ENCODE results near the gene SLC6A4.
"Not testable (repeated sequence)": the region's sequence is repeated elsewhere in the genome, so short reads cannot be mapped to it uniquely, and the experiment has no call there.

Gene SLC6A4

DNA sequence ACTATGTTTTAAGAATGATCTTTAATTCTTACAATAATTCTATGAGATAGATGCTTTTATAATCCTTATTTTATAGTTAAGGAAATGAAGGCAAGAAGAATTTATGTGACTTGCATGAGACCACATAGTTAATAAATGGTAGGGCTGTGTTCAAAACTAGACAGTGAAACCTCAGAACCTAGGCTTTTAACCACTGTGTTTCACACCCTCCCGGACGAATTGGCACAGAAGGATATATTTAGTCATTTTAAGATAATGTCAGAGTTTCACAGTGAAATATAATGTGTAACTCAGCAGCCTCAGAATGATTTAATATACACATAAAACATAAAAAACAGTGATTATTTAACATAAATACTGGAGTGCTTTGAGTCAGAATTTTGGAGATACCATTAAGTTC, 61.8 kb downstream of the SLC6A4 start:
- DNase-seq (ENCODE audit: low spot score) (no peak), FAIRE-seq (no peak)

DNA sequence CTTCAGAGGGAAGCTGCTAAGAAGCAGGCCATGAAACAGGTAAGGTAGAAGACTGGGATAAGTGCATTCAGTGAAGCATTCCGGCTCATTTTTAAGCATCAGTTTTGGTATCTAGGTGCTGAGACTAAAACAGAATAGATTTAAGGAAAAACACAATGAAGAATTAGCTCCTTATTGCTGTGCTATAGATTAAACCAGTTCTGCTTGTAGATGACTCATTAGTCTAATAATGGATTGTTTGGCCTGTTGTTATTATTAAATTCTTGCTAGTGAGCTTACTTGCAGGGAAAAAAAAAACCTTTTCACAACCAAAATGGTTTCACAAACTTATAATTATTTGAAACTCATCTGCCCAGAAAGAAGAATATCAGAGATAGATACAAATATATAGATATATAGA, 62.9 kb downstream of the SLC6A4 start:
- FAIRE-seq: no peak
- DNase-seq (ENCODE audit: low spot score): no peak

DNA sequence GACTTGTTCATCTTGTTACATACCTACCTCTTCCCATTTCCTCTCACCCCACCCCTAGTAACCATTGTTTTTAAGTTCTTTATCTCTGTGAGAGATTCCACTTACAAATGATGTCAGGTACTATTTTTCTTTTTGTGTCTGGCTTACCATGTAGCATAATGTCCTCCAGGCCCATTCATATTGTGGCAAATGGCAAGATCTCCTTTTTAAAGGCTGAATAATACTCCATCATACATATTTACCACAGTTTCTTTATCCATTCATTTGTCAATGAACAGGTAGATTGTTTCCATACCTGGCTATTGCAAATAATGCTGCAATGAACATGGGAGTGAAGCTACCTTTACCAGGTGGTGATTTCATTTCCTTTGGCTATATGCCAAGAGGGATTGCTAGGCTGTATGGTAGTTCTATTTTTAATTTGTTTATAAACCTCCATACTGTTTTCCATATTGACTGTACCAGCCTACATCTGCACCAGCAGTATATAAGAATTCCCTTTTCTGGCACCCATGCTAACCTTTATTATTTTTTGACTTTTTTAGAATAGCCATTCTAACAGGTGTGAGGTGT, 65.0 kb downstream of the SLC6A4 start:
- DNase-seq (ENCODE audit: low spot score) (no peak), FAIRE-seq (no peak)

DNA sequence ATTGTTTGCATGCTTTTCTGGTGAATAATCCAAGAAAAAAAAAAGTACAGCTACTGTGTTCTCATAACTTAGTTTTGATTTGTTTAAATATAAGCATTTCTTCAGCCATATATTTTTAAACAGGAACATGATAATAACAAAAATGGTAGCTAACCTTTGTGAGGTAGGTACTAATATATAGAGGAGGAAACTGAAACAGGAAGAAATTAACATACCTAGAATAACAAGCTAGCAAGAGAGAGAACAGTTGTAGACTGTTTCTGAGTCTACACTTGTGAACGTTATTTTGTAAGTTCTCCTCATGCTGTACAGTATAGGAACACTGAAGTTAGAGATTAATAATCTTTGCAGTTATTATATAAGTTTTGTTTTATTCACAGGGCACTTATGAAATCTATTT, 69.5 kb downstream of the SLC6A4 start:
- no peak for FAIRE-seq
- DNase-seq (ENCODE audit: low spot score): no peak

DNA sequence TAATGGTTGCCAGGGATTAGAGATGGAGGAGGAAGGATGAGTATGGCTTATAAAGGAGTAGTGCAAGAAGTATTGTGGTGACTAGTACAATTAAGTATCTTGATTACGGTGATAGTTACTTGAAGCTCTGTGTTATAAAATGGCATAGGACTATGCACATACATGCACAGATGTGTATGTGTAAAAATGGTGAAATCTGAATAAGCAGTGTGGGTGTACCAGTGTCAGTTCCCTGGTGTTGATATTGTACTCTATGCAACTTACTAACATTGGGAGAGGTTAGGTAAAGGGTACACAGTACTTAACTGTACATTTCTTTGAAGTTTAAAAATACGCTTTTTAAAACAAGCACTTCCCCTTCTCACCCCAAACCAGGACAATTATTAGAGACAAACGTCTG, 70.3 kb downstream of the SLC6A4 start:
- DNase-seq (ENCODE audit: low spot score) (no peak), FAIRE-seq (no peak)

DNA sequence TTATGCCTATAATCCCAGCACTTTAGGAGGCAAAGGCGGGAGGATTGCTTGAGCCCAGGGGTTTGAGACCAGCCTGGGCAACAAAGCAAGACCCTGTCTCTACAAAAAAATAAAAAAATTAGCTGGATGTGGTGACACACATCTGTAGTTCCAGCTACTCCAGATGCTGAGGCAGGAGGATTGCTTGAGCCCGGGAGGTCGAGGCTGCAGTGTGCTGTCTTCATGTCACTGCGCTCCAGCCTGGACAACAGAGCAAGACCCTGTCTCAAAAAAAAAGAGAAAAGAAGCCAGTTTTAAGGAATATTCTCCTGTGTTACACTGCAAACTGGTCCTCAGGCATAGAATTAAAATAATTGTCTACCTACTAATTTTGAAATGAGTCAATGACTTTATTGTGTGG, 71.0 kb downstream of the SLC6A4 start:
- no peak for DNase-seq (ENCODE audit: low spot score)
- FAIRE-seq: no peak

DNA sequence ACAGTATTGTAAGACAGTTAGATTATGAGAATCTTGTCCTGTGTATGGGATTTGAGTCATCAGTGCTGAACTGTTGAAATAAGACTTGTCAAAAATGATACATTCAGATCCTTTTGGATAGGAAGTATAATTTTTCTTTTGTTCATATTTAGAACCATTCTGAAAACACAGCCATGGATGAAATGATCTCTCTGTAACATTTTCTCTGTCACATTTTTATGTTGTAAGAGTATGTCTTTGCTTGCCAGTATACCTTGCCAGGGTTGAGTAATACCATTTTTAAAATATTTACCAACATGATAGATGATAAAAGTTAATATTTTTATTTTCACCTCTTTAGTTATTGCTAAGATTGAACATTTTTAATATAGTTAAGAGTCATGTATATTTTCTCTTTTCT, 73.9 kb downstream of the SLC6A4 start:
- DNase-seq (ENCODE audit: low spot score): no peak

DNA sequence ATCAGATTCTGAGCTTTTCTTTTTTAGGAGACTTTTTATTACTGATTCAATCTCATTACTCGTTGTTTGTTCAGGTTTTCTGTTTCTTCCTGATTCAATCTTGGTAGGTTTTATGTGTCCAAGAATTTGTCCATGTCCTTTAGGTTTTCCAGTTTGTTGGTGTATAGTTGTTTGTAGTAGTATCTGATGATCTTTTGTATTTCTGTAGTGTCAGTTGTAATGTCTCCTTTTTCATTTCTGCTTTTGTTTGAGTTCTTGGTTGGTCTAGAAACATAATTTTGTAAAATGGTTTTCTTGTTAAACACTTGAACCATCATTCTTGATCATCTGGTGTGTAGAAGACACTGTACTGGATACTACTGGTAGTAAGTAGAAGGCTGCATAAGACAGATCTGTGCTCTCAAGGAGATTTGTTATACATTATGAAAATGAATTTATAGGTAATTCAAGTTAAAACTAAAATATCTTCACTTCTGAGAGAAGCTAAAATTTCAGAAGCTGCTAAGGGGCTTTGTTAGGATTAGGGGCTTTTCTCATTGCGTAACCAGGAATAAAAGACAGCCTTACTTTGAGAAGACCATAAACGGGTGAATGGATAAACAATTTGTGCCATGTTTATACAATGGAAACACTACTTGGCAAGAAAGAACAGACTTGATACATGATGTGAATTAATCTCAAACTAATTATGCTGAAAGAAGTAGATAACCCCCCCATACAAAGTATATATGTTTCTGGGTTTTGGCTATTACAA, 74.9 kb downstream of the SLC6A4 start:
- no peak for FAIRE-seq
- DNase-seq (ENCODE audit: low spot score): no peak

More for the DNA sequence above, 73.9 kb downstream of the SLC6A4 start:
- no peak for FAIRE-seq

DNA sequence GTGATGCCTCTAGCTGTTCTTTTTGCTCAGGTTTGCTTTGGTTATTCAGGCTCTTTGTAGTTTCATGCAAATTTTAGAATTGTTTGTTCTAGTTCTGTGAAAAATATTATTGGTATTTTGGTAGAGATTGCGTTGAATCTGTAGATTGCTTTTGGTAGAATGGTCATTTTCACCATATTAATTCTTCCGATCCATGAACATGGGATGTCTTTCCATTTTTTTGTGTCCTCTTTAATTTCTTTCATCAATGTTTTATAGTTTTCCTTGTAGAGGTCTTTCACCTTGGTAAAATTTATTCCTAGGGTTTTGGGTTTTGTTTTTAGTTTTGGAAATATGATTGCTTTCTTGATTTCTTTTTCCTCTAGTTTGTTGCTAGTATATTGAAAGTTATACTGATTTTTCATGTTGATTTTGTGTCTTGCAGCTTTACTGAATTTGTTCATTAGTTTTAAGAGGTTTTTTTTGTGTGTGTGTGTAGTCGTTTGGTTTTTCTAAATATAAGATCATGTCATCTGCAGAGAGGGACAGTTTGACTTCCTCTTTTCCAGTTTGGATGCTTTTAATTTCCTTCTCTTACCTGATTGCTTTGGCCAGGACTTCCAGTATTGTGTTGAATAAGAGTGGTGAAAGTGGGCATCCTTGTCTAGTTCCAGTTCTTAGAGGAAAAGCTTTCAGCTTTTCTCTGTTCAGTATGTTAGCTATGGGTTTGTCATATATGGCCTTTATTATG, 76.4 kb downstream of the SLC6A4 start:
- FAIRE-seq (no peak), DNase-seq (ENCODE audit: low spot score) (no peak)

DNA sequence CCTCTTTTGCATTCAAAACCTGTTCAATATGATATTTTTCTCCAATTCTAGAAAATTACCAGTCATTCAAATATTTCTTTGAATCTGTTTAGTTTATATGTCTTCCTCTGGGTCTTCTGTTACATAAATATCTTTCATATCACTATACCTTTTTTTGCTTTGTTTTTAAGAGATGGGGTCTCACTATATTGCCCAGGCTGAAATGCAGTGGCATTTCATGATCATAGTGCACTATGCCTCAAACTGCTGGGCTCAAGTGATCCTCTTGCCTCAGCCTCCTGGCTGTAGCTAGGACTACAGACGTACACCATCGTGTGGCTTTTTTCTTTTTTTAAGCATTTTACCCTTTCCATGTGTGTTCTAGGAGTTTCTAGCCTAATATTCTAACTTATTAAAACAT, 80.1 kb downstream of the SLC6A4 start:
- FAIRE-seq: no peak
- DNase-seq (ENCODE audit: low spot score): no peak

DNA sequence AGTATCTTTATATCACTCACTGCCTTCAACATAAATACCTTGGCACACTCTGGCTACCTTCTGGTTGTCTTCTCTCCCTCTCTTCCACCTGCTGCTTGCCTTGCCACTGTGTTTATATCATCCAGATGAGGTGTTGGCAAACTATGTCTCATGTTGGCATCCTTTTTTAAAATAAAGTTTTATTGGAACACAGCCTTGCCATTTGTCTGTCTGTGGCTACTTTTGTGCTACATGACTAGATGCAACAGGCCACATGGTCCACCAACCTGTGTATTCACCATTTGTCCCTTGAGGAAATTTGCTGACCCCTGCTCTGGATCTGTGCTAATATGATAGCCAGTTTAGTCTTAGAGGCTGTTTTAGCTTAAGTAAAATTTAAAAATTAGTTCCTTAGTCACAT, 82.0 kb downstream of the SLC6A4 start:
- FAIRE-seq (no peak), DNase-seq (ENCODE audit: low spot score) (no peak)

DNA sequence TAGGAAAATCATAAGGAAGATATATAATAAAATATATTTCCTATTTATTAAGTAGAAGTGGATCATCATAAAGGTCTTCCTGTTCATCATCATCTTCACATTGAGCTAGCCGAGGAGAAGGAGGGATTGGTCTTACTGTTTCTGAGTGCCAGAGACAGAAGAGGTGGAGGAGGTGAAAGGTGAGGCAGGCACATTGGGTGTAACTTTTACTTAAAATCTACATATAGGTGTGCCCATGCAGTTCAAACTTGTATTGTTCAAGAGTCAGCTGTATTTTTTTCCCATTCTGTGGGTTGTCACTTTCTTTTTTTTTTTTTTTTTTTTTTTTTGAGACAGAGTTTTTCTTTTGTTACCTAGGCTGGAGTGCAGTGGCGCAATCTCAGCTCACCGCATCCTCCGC, 84.0 kb downstream of the SLC6A4 start:
- FAIRE-seq: no peak
- DNase-seq (ENCODE audit: low spot score): no peak

DNA sequence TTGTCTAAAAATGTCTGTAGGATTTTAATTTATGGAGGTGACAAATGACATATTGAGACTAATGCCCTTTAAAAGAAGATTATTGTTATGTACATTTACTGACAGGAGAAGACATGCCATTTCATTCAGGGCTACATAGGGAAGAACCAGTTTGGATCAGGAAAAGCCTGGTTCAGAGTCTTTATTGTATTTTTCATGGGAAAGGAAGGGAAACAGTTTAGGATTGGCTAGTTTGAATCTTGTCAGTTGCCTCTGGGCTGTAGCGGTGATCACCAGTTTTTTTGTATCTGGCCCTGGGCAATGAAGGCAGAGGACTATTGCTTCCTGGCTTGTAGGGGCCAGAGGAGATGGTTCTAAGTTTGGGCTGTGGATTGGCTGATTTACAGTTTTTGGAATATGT, 87.1 kb downstream of the SLC6A4 start:
- no peak for DNase-seq (ENCODE audit: low spot score)

DNA sequence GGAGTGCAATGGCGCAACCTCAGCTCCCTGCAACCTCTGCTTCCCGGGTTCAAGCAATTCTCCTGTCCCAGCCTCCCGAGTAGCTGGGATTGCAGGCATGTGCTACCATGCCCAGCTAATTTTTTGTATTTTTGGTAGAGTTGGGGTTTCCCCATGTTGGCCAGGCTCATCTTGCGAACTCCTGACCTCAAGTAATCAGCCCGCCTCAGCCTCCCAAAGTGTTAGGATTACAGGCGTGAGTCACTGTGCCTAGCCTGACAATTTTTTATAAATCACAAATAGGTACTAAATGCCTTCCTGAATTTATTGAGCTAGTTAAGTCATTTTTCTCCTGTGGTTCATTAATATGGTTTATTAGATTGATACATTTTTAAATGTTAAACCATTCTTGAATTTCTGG, 87.6 kb downstream of the SLC6A4 start:
- not testable (repeated sequence) for DNase-seq (ENCODE audit: low spot score); FAIRE-seq

More for the DNA sequence above, 87.1 kb downstream of the SLC6A4 start:
- FAIRE-seq: no peak
